SK-N-SH treated with all-trans-retinoic acid at 6 μM for 48 hours (cell line): ENCODE measurements around the gene SLC12A6.

Source experiments
- ATAC-seq: fragments of 200-7000 bp; cut with Tn5 transposase; 3 replicates; pipeline ENCODE4 v1.9.1; 2020; ENCODE audit warnings: mild to moderate bottlenecking, moderate library complexity
- ARNTL ChIP-seq: fragments of 450-650 bp; formaldehyde crosslinking; IDR thresholded peaks from 2 replicates; pipeline ENCODE4 v1.5.0; 2020; ENCODE audit warnings: low read depth, mild to moderate bottlenecking, moderate library complexity, borderline replicate concordance
- BACH2 ChIP-seq: fragments of 250-450 bp; sonication (Bioruptor Pico); IDR thresholded peaks from 2 replicates; pipeline ENCODE4 v1.9.0; 2021; ENCODE audit warnings: mild to moderate bottlenecking, borderline replicate concordance
- CSDC2 ChIP-seq: fragments of 250-450 bp; sonication (Bioruptor Pico); IDR thresholded peaks from 2 replicates; pipeline ENCODE4 v1.5.0; 2020; ENCODE audit warnings: mild to moderate bottlenecking, moderate library complexity
- ESRRG ChIP-seq: fragments of 250-450 bp; sonication (Bioruptor Pico); IDR thresholded peaks from 2 replicates; pipeline ENCODE4 v1.6.1; 2021; ENCODE audit warnings: mild to moderate bottlenecking
- ISL1 ChIP-seq: fragments of 250-450 bp; sonication (Bioruptor Pico); IDR thresholded peaks from 2 replicates; pipeline ENCODE4 v2.1.2; 2022; ENCODE audit warnings: mild to moderate bottlenecking, moderate library complexity
- OSR1 ChIP-seq: fragments of 250-450 bp; sonication (Bioruptor Pico); IDR thresholded peaks from 2 replicates; pipeline ENCODE4 v1.8.0; 2022; ENCODE audit warnings: moderate library complexity, mild to moderate bottlenecking, inconsistent platforms
- PPARA ChIP-seq: fragments of 250-450 bp; sonication (Bioruptor Pico); IDR thresholded peaks from 2 replicates; pipeline ENCODE4 v1.5.0; 2020; ENCODE audit warnings: mild to moderate bottlenecking, borderline replicate concordance
- RARB ChIP-seq: fragments of 250-450 bp; sonication (Bioruptor Pico); IDR thresholded peaks from 2 replicates; pipeline ENCODE4 v1.8.0; 2021; ENCODE audit warnings: mild to moderate bottlenecking, moderate library complexity
- SNAI2 ChIP-seq: fragments of 250-450 bp; sonication (Bioruptor Pico); IDR thresholded peaks from 2 replicates; pipeline ENCODE4 v1.5.0; 2020; ENCODE audit warnings: mild to moderate bottlenecking, moderate library complexity
- TOX ChIP-seq: fragments of 250-450 bp; sonication (Bioruptor Pico); IDR thresholded peaks from 2 replicates; pipeline ENCODE4 v1.8.0; 2021; ENCODE audit warnings: mild to moderate bottlenecking, moderate library complexity, borderline replicate concordance
- ZC3H10 ChIP-seq: fragments of 250-450 bp; sonication (Bioruptor Pico); IDR thresholded peaks from 2 replicates; pipeline ENCODE4 v1.5.1; 2021; ENCODE audit warnings: mild to moderate bottlenecking, moderate library complexity
- ZFP3 ChIP-seq: fragments of 250-450 bp; sonication (Bioruptor Pico); IDR thresholded peaks from 2 replicates; pipeline ENCODE4 v1.5.0; 2020; ENCODE audit warnings: mild to moderate bottlenecking, moderate library complexity
- ZNF565 ChIP-seq: fragments of 450-650 bp; formaldehyde crosslinking; conservative IDR thresholded peaks from 2 replicates; pipeline ENCODE4 v1.5.0; 2020; ENCODE audit warnings: low read depth, mild to moderate bottlenecking, moderate library complexity
- ZNF8 ChIP-seq: fragments of 450-650 bp; formaldehyde crosslinking; IDR thresholded peaks from 2 replicates; pipeline ENCODE4 v1.5.0; 2020; ENCODE audit warnings: mild to moderate bottlenecking, moderate library complexity
- TF ChIP-seq, protein P1 (sequence below): fragments of 250-450 bp; sonication (Bioruptor Pico); IDR thresholded peaks from 2 replicates; pipeline ENCODE4 v1.5.1; 2021; ENCODE audit warnings: mild to moderate bottlenecking, moderate library complexity
- TF ChIP-seq, protein P2 (sequence below): fragments of 250-450 bp; sonication (Bioruptor Pico); IDR thresholded peaks from 2 replicates; pipeline ENCODE4 v1.8.0; 2021; ENCODE audit warnings: low read depth, mild to moderate bottlenecking, moderate library complexity, borderline replicate concordance
- TF ChIP-seq, protein P3 (sequence below): fragments of 250-450 bp; sonication (Bioruptor Pico); IDR thresholded peaks from 2 replicates; pipeline ENCODE4 v1.5.1; 2020; ENCODE audit warnings: low read depth, mild to moderate bottlenecking, moderate library complexity
- TF ChIP-seq, protein P4 (sequence below): fragments of 250-450 bp; sonication (Bioruptor Pico); IDR thresholded peaks from 2 replicates; pipeline ENCODE4 v1.5.0; 2020; ENCODE audit warnings: mild to moderate bottlenecking, moderate library complexity
- TF ChIP-seq, protein P5 (sequence below): fragments of 250-450 bp; sonication (Bioruptor Pico); IDR thresholded peaks from 2 replicates; pipeline ENCODE4 v1.8.0; 2020; ENCODE audit warnings: mild to moderate bottlenecking, moderate library complexity, borderline replicate concordance

SLC12A6 gene

DNA sequence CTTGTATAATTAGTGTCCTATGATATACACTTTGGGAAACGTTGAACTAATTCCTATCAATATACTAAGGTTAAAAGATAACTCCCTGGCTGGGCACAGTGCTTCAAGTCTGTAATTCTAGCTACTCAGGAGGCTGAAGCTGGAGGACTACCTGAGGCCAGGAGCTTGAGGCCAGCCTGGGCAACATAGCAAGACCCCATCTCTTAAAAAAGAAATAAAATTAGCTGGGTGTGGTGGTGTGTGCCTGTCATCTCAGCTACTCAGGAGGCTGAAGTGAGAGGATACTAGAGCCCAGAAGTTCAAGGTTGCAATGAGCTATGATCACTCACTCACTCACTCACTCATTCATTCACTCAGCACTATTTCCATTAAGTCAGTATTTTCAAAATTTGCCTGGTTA, 55.2 kb downstream of the SLC12A6 start:
- ATAC-seq = no peak
- TF ChIP-seq SNAI2 (CRISPR knock-in tag) (no peak), OSR1 (CRISPR knock-in tag) (no peak), ZFP3 (CRISPR knock-in tag) (no peak), CSDC2 (CRISPR knock-in tag) (no peak), TOX (CRISPR knock-in tag) (no peak), BACH2 (CRISPR knock-in tag) (no peak), ZC3H10 (CRISPR knock-in tag) (no peak), ZNF565 (CRISPR knock-in tag) (no peak), ESRRG (CRISPR knock-in tag) (no peak), PPARA (no peak), ISL1 (CRISPR knock-in tag) (no peak), ARNTL (CRISPR knock-in tag) (no peak)
- TF ChIP-seq, protein P1, sequence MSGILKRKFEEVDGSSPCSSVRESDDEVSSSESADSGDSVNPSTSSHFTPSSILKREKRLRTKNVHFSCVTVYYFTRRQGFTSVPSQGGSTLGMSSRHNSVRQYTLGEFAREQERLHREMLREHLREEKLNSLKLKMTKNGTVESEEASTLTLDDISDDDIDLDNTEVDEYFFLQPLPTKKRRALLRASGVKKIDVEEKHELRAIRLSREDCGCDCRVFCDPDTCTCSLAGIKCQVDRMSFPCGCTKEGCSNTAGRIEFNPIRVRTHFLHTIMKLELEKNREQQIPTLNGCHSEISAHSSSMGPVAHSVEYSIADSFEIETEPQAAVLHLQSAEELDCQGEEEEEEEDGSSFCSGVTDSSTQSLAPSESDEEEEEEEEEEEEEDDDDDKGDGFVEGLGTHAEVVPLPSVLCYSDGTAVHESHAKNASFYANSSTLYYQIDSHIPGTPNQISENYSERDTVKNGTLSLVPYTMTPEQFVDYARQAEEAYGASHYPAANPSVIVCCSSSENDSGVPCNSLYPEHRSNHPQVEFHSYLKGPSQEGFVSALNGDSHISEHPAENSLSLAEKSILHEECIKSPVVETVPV (CRISPR knock-in tag) = no peak
- TF ChIP-seq, protein P2, sequence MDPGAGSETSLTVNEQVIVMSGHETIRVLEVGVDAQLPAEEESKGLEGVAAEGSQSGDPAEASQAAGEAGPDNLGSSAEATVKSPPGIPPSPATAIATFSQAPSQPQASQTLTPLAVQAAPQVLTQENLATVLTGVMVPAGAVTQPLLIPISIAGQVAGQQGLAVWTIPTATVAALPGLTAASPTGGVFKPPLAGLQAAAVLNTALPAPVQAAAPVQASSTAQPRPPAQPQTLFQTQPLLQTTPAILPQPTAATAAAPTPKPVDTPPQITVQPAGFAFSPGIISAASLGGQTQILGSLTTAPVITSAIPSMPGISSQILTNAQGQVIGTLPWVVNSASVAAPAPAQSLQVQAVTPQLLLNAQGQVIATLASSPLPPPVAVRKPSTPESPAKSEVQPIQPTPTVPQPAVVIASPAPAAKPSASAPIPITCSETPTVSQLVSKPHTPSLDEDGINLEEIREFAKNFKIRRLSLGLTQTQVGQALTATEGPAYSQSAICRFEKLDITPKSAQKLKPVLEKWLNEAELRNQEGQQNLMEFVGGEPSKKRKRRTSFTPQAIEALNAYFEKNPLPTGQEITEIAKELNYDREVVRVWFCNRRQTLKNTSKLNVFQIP = no peak
- TF ChIP-seq, protein P3, sequence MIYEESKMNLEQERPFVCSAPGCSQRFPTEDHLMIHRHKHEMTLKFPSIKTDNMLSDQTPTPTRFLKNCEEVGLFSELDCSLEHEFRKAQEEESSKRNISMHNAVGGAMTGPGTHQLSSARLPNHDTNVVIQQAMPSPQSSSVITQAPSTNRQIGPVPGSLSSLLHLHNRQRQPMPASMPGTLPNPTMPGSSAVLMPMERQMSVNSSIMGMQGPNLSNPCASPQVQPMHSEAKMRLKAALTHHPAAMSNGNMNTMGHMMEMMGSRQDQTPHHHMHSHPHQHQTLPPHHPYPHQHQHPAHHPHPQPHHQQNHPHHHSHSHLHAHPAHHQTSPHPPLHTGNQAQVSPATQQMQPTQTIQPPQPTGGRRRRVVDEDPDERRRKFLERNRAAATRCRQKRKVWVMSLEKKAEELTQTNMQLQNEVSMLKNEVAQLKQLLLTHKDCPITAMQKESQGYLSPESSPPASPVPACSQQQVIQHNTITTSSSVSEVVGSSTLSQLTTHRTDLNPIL (CRISPR knock-in tag) = no peak
- TF ChIP-seq, protein P4, sequence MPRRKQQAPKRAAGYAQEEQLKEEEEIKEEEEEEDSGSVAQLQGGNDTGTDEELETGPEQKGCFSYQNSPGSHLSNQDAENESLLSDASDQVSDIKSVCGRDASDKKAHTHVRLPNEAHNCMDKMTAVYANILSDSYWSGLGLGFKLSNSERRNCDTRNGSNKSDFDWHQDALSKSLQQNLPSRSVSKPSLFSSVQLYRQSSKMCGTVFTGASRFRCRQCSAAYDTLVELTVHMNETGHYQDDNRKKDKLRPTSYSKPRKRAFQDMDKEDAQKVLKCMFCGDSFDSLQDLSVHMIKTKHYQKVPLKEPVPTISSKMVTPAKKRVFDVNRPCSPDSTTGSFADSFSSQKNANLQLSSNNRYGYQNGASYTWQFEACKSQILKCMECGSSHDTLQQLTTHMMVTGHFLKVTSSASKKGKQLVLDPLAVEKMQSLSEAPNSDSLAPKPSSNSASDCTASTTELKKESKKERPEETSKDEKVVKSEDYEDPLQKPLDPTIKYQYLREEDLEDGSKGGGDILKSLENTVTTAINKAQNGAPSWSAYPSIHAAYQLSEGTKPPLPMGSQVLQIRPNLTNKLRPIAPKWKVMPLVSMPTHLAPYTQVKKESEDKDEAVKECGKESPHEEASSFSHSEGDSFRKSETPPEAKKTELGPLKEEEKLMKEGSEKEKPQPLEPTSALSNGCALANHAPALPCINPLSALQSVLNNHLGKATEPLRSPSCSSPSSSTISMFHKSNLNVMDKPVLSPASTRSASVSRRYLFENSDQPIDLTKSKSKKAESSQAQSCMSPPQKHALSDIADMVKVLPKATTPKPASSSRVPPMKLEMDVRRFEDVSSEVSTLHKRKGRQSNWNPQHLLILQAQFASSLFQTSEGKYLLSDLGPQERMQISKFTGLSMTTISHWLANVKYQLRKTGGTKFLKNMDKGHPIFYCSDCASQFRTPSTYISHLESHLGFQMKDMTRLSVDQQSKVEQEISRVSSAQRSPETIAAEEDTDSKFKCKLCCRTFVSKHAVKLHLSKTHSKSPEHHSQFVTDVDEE (CRISPR knock-in tag) = no peak

DNA sequence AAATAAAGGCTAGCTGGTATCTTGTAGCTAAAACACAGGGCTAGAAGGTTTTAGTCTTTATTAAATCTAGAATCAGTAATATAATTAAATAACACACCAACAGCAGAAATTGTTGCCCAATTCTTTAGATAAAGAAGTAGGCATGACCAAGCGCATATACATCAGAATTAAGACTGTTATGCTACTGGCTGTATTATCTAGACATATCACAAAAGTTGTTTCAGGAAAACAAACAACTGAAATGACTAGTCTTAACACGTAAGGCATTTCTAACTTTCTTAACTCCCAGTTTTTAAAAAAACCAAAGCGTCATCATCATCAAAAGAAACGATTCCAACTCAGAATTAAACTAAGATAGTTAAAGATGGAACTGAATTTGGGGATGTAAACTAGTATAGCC, 57.4 kb downstream of the SLC12A6 start:
- TF ChIP-seq ZNF565 (CRISPR knock-in tag) (no peak), ARNTL (CRISPR knock-in tag) (no peak), OSR1 (CRISPR knock-in tag) (no peak)
- TF ChIP-seq, all 23 proteins: peak for 0
- ATAC-seq = no peak

DNA sequence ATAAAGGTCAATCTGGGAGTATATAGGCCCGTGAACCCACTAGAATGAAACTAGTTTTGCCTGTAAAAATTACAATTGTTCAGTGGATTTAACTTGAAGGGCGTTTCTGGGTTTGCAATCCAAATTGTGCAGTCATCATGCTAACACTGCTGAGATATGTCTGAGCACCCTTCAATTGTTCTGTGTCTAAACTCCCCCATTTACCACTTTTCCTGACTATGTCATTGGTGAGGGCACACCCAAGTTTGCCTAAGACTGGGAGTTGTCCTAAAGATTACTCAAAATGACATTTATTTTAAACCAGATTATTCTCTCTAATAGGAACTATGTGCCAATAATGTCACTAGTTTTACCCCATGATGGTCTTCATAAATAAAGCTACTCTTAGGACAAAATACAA, 58.2 kb downstream of the SLC12A6 start:
- TF ChIP-seq, protein P5, sequence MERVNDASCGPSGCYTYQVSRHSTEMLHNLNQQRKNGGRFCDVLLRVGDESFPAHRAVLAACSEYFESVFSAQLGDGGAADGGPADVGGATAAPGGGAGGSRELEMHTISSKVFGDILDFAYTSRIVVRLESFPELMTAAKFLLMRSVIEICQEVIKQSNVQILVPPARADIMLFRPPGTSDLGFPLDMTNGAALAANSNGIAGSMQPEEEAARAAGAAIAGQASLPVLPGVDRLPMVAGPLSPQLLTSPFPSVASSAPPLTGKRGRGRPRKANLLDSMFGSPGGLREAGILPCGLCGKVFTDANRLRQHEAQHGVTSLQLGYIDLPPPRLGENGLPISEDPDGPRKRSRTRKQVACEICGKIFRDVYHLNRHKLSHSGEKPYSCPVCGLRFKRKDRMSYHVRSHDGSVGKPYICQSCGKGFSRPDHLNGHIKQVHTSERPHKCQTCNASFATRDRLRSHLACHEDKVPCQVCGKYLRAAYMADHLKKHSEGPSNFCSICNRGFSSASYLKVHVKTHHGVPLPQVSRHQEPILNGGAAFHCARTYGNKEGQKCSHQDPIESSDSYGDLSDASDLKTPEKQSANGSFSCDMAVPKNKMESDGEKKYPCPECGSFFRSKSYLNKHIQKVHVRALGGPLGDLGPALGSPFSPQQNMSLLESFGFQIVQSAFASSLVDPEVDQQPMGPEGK (CRISPR knock-in tag) = no peak
- TF ChIP-seq BACH2 (CRISPR knock-in tag) = no peak
- no peak for TF ChIP-seq ZNF8 (CRISPR knock-in tag)
- no peak for TF ChIP-seq TOX (CRISPR knock-in tag)
- no peak for TF ChIP-seq ARNTL (CRISPR knock-in tag)
- TF ChIP-seq RARB (CRISPR knock-in tag) = no peak
- TF ChIP-seq ZNF565 (CRISPR knock-in tag) = no peak
- TF ChIP-seq, protein P2 = no peak
- no peak for TF ChIP-seq ISL1 (CRISPR knock-in tag)
- TF ChIP-seq, protein P1 (CRISPR knock-in tag) = no peak
- no peak for TF ChIP-seq ESRRG (CRISPR knock-in tag)
- no peak for ATAC-seq
